Measurements from ENCODE around the gene HMCN1.

The HMCN1 gene

GRCh38 chr1:185843986-185844385, 109.8 kb downstream of the HMCN1 start:
- H2AFZ ChIP-seq (ENCODE audit: low read length): no peak overlapping the region
- H3K79me2 ChIP-seq (ENCODE audit: insufficient read depth, low read length): no peaks in the 10 kb centered on the region
- H3F3A ChIP-seq (ENCODE audit: insufficient read depth, low read length): no peaks in the 10 kb centered on the region
- no peak for TF ChIP-seq EZH2 (IDR thresholded peaks at IDR 0.05; ENCODE audit: borderline replicate concordance, low read length)
- TF ChIP-seq, protein P1, sequence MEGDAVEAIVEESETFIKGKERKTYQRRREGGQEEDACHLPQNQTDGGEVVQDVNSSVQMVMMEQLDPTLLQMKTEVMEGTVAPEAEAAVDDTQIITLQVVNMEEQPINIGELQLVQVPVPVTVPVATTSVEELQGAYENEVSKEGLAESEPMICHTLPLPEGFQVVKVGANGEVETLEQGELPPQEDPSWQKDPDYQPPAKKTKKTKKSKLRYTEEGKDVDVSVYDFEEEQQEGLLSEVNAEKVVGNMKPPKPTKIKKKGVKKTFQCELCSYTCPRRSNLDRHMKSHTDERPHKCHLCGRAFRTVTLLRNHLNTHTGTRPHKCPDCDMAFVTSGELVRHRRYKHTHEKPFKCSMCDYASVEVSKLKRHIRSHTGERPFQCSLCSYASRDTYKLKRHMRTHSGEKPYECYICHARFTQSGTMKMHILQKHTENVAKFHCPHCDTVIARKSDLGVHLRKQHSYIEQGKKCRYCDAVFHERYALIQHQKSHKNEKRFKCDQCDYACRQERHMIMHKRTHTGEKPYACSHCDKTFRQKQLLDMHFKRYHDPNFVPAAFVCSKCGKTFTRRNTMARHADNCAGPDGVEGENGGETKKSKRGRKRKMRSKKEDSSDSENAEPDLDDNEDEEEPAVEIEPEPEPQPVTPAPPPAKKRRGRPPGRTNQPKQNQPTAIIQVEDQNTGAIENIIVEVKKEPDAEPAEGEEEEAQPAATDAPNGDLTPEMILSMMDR (IDR thresholded peaks at IDR 0.05; ENCODE audit: low read length): no peak
- H3K27me3 ChIP-seq (ENCODE audit: insufficient read depth, low read length): no peaks in the 10 kb centered on the region
- no peaks in the 10 kb centered on the region for H3K9me3 ChIP-seq (ENCODE audit: low read length)
- no peaks in the 10 kb centered on the region for H3K9me2 ChIP-seq (ENCODE audit: low read depth, low read length)
- no peak overlapping the region for H3K4me2 ChIP-seq (ENCODE audit: low read length)
- H3K4me3 ChIP-seq (ENCODE audit: low read depth, low read length, poor library complexity, severe bottlenecking): no peak overlapping the region
- H3K9ac ChIP-seq (ENCODE audit: low read length): no peak overlapping the region
- H3K36me3 ChIP-seq (ENCODE audit: insufficient read depth, low read length): no peaks in the 10 kb centered on the region
- no peaks in the 10 kb centered on the region for H3K4me1 ChIP-seq (ENCODE audit: insufficient read depth, low read length, severe bottlenecking)
- no peaks in the 10 kb centered on the region for H4K20me1 ChIP-seq (ENCODE audit: insufficient read depth, low read length)
- no peak overlapping the region for H3K27ac ChIP-seq (ENCODE audit: low read depth, low read length, poor library complexity, severe bottlenecking)

DNA sequence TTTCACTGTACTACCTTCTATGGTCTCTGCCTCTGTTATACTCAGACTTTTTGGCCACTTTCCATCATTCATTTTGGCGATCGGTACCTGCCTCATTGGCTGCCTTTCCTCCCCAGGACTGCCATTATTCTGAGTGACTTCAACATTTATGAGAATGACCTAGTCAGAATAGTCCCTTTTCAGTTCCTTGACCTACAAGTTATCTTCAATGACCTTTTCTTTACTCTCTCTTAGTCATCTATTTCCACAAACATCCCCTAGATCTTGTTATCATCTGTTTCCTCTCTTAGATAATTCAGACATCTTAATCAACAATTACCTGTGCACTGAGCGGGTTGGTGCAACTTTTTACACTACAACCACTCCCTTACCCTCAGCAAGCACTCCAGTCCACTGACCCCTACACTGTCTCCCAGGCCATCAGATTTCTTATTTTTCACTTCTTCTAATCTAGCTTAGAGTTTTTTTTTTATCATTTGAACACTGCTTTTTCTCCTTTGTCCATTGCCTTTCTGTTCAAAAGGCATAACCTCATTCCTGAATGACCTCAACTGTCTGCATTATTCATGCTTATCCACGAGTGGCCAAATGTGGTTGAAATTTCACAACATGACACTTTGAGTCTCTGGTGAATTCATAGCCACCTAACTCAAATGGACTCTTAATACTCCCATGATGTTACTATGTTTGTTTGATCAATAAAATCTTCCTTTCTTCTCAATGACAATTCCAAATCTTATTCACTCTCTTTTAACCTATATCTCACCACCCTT, 112.7 kb downstream of the HMCN1 start:
- H3K4me1 ChIP-seq (ENCODE audit: insufficient read depth, low read length, severe bottlenecking): no peaks in the 10 kb centered on the region

GRCh38 chr1:185849014-185849413, 114.8 kb downstream of the HMCN1 start:
- H3K4me2 ChIP-seq (ENCODE audit: low read length): no peak overlapping the region

More for the DNA sequence above, 112.7 kb downstream of the HMCN1 start:
- Histone ChIP-seq H3K79me2 (ENCODE audit: insufficient read depth, low read length) (no peaks in the 10 kb centered on the region), H3K4me3 (ENCODE audit: low read depth, low read length, poor library complexity, severe bottlenecking) (no peak overlapping the region), H3K9ac (ENCODE audit: low read length) (no peak overlapping the region), H3K27me3 (ENCODE audit: insufficient read depth, low read length) (no peaks in the 10 kb centered on the region), H3K9me3 (ENCODE audit: low read length) (no peaks in the 10 kb centered on the region), H2AFZ (ENCODE audit: low read length) (no peak overlapping the region), H3K27ac (ENCODE audit: low read depth, low read length, poor library complexity, severe bottlenecking) (no peak overlapping the region), H3F3A (ENCODE audit: insufficient read depth, low read length) (no peaks in the 10 kb centered on the region), H4K20me1 (ENCODE audit: insufficient read depth, low read length) (no peaks in the 10 kb centered on the region), H3K4me2 (ENCODE audit: low read length) (no peak overlapping the region), H3K36me3 (ENCODE audit: insufficient read depth, low read length) (no peaks in the 10 kb centered on the region), H3K9me2 (ENCODE audit: low read depth, low read length) (no peaks in the 10 kb centered on the region)
- no peak for TF ChIP-seq EZH2 (IDR thresholded peaks at IDR 0.05; ENCODE audit: borderline replicate concordance, low read length)

More at GRCh38 chr1:185849014-185849413, 114.8 kb downstream of the HMCN1 start:
- Histone ChIP-seq H3K9me3 (ENCODE audit: low read length) (no peaks in the 10 kb centered on the region), H3F3A (ENCODE audit: insufficient read depth, low read length) (no peaks in the 10 kb centered on the region), H3K36me3 (ENCODE audit: insufficient read depth, low read length) (no peaks in the 10 kb centered on the region), H3K9ac (ENCODE audit: low read length) (no peak overlapping the region), H3K4me1 (ENCODE audit: insufficient read depth, low read length, severe bottlenecking) (no peaks in the 10 kb centered on the region), H3K27ac (ENCODE audit: low read depth, low read length, poor library complexity, severe bottlenecking) (no peak overlapping the region), H3K4me3 (ENCODE audit: low read depth, low read length, poor library complexity, severe bottlenecking) (no peak overlapping the region), H3K9me2 (ENCODE audit: low read depth, low read length) (no peaks in the 10 kb centered on the region), H3K27me3 (ENCODE audit: insufficient read depth, low read length) (no peaks in the 10 kb centered on the region), H2AFZ (ENCODE audit: low read length) (no peak overlapping the region), H4K20me1 (ENCODE audit: insufficient read depth, low read length) (no peaks in the 10 kb centered on the region), H3K79me2 (ENCODE audit: insufficient read depth, low read length) (no peaks in the 10 kb centered on the region)
- TF ChIP-seq, protein P1 (IDR thresholded peaks at IDR 0.05; ENCODE audit: low read length): no peak
